ENCODE measurements around the gene SVOPL.

The SVOPL gene

GRCh38 chr7:138625849-138626230 lies 75.3 kb downstream of the SVOPL start:
- no peak for DNase-seq (ENCODE audit: low read depth)
- no peak overlapping the region for H3K4me3 ChIP-seq (ENCODE audit: low read depth, low read length)

DNA sequence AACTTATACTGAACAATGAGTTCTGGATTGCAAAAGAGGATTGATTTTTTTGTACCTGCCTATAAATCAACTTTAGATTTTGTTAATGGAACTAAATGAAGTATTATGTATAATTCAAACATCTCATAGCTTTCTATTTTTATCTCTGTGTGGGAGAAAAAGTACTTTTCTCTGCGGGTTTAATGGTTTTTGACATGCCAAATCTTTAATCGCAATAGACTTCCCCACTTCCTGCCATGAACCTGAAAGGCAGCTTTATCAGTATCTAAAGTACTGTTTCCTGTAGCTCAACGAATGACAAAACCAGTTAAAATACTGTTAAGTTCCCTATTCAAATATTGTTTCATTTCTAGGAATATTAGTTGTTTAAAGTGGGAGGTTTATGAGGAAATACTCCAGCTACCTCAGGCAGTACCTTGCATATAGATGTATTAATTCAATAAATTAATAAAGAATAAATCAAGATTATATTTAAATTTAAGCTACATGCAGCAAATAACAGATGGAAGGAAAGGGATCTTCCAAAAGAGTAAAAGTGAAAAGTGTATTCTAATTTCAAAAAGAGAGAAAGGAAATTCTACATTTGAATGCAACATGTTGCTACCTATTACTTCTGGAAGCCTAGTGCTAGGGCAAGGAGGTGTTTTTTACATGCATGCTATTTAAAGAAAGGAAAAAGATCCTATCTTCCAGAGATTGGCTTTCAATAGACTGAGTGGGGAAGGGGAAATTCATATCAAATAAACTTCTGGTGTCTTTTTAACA lies 75.9 kb downstream of the SVOPL start:
- H3K4me3 ChIP-seq (ENCODE audit: low read depth, low read length): no peak overlapping the region
- no peak for TF ChIP-seq CTCF (IDR thresholded peaks at IDR 0.05; ENCODE audit: low read depth, low read length, missing control alignments)
- no peak for DNase-seq (ENCODE audit: low read depth)

More at GRCh38 chr7:138625849-138626230, 75.3 kb downstream of the SVOPL start:
- TF ChIP-seq CTCF (IDR thresholded peaks at IDR 0.05; ENCODE audit: low read depth, low read length, missing control alignments): no peak

DNA sequence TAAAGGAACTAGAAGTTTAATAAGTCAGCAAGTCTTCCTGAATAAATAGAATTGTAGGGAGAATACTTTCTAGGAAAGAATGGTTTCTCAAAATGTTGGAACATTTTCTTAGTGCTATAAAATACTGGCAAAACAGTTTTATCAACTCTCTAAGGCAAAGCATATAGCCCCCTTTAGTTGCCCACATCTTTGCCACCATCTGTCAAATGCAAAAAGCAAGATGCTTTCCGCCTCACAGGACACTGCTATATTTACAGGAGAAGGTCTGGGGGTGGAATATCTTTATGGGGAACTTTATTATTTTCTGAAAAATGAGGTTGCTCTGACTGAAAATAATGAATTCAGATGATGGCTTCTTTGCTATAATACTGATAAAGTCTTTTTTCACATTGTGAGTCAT lies 78.3 kb downstream of the SVOPL start:
- no peak for DNase-seq (ENCODE audit: low read depth)
- TF ChIP-seq CTCF (IDR thresholded peaks at IDR 0.05; ENCODE audit: low read depth, low read length, missing control alignments): no peak

DNA sequence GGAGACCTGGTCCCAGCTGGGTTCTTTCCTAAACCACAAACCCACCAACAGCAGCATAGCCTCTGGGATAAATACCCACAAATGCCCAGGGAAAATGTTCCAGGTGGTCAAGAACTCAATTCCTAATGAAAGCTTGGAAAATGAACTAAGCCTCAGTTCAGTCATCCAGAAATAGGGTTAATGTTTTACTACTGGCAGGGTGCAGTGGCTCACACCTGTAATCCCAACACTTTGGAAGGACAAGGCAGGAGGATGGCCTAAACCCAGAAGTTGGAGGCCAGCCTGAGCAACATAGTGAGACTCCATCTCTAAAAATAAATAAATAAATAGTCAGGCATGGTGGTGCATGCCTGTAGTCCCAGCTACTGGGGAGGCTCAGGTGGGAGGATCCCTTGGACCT lies 82.2 kb downstream of the SVOPL start:
- no peak for TF ChIP-seq CTCF (IDR thresholded peaks at IDR 0.05; ENCODE audit: low read depth, low read length, missing control alignments)
- no peak overlapping the region for H3K4me3 ChIP-seq (ENCODE audit: low read depth, low read length)
- no peak for DNase-seq (ENCODE audit: low read depth)

More for the DNA sequence above, 78.3 kb downstream of the SVOPL start:
- no peak overlapping the region for H3K4me3 ChIP-seq (ENCODE audit: low read depth, low read length)

GRCh38 chr7:138618506-138618905 lies 82.7 kb downstream of the SVOPL start:
- H3K4me3 ChIP-seq (ENCODE audit: low read depth, low read length): no peak overlapping the region
- no peak for TF ChIP-seq CTCF (IDR thresholded peaks at IDR 0.05; ENCODE audit: low read depth, low read length, missing control alignments)
- no peak for DNase-seq (ENCODE audit: low read depth)

- no peak for DNase-seq (ENCODE audit: low read depth)
- no peak overlapping the region for H3K4me3 ChIP-seq (ENCODE audit: low read depth, low read length)
- no peak for TF ChIP-seq CTCF (IDR thresholded peaks at IDR 0.05; ENCODE audit: low read depth, low read length, missing control alignments)
Measured at GRCh38 chr7:138616085-138616484, 85.1 kb downstream of the SVOPL start.

GRCh38 chr7:138613630-138614029 lies 87.5 kb downstream of the SVOPL start:
- TF ChIP-seq CTCF (IDR thresholded peaks at IDR 0.05; ENCODE audit: low read depth, low read length, missing control alignments): no peak
- no peak overlapping the region for H3K4me3 ChIP-seq (ENCODE audit: low read depth, low read length)
- DNase-seq (ENCODE audit: low read depth): no peak
